WERI-Rb-1 (cell line): Measurements from ENCODE around the gene SMYD3.

ENCODE experiments used
- DNase-seq: peaks from one replicate; pipeline ENCODE4 v3.0.0-alpha.2; 2020
- H3K27ac ChIP-seq: fragments of 250-450 bp; sonication (Bioruptor Pico); 2 replicates; pipeline ENCODE4 v1.5.1; 2020; ENCODE audit warnings: mild to moderate bottlenecking, moderate library complexity
- H3K27me3 ChIP-seq: fragments of 250-450 bp; sonication (Bioruptor Pico); 2 replicates; pipeline ENCODE4 v1.5.1; 2021; ENCODE audit warnings: mild to moderate bottlenecking, low read depth, moderate library complexity; ENCODE audit not compliant: insufficient read depth, severe bottlenecking
- H3K36me3 ChIP-seq: fragments of 250-450 bp; sonication (Bioruptor Pico); 2 replicates; pipeline ENCODE4 v1.5.1; 2020; ENCODE audit warnings: mild to moderate bottlenecking, moderate library complexity
- H3K4me3 ChIP-seq: 2 replicates; pipeline ENCODE4 v1.5.1; 2011; ENCODE audit warnings: low read depth, mild to moderate bottlenecking, control low read depth, low read length
- H3K9me3 ChIP-seq: fragments of 250-450 bp; sonication (Bioruptor Pico); 2 replicates; pipeline ENCODE4 v1.5.1; 2021; ENCODE audit warnings: mild to moderate bottlenecking, moderate library complexity; ENCODE audit not compliant: severe bottlenecking
- TF ChIP-seq, protein P1 (sequence below): IDR thresholded peaks from 2 replicates; pipeline ENCODE4 v1.5.1; 2011; ENCODE audit warnings: low read depth, mild to moderate bottlenecking, control low read depth, inconsistent platforms, low read length

SMYD3 gene

DNA sequence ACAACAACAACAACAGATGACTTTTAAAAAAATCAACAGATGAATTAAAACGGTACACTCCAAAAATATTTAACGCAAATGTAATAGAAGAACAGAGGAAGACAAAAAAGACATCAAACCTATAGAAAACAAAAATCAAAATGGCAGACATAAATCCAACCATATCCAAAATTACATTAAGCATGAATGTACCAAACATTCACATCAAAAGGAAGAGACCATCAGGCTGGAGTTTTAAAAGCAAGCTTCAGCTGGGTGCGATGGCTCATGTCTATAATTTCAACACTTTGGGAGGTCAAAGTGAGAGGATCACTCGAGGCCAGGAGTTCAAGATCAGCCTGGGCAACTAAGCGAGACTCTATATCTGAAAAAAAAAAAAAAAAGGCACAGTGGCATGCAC, 116.2 kb downstream of the SMYD3 start:
- Histone ChIP-seq H3K27me3 (no peaks in the 10 kb centered on the region), H3K4me3 (no peak overlapping the region), H3K36me3 (no peaks in the 10 kb centered on the region), H3K27ac (no peak overlapping the region), H3K9me3 (peaks cover 5% of the 10 kb centered on the region)
- DNase-seq: no peak
- TF ChIP-seq, protein P1, sequence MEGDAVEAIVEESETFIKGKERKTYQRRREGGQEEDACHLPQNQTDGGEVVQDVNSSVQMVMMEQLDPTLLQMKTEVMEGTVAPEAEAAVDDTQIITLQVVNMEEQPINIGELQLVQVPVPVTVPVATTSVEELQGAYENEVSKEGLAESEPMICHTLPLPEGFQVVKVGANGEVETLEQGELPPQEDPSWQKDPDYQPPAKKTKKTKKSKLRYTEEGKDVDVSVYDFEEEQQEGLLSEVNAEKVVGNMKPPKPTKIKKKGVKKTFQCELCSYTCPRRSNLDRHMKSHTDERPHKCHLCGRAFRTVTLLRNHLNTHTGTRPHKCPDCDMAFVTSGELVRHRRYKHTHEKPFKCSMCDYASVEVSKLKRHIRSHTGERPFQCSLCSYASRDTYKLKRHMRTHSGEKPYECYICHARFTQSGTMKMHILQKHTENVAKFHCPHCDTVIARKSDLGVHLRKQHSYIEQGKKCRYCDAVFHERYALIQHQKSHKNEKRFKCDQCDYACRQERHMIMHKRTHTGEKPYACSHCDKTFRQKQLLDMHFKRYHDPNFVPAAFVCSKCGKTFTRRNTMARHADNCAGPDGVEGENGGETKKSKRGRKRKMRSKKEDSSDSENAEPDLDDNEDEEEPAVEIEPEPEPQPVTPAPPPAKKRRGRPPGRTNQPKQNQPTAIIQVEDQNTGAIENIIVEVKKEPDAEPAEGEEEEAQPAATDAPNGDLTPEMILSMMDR: no peak

DNA sequence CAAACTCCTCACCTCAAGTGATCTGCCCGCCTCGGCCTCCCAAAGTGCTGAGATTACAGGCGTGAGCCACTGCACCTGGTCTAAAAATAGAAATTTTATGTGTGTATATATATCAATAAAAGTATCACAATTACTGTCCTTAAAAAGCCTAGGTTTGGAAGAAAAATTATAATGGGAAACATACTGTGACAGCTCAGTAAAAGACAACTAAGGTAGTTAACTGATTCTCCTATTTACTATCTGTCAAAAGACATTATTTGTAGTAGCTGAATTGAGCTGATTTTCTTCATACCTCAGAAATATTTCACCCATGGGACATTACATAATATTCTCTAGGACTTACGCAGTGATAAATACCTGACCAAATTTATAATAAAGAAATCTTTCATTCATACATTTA, 122.5 kb downstream of the SMYD3 start:
- Histone ChIP-seq H3K9me3 (no peaks in the 10 kb centered on the region), H3K27me3 (no peaks in the 10 kb centered on the region), H3K4me3 (no peak overlapping the region), H3K27ac (no peak overlapping the region), H3K36me3 (no peaks in the 10 kb centered on the region)
- DNase-seq: no peak
- TF ChIP-seq, protein P1: no peak

DNA sequence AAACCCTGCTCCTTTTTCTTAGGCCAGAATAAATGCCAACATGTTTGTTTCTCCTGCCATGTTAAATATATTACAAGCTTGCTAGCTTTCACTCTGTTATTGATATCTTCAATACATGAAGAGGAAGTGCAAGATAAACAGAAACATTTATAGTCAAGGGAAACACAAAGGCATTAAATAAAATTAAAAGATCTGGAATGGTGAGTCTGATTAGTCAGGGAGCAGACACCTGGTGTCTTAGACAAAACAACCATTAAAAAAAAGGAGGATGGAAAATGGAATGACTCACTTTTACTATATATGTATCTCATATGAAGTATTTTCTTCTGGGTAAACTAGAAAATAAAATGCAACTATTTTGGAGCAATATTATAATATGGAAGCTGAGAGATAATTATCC, 123.3 kb downstream of the SMYD3 start:
- Histone ChIP-seq H3K27me3 (no peaks in the 10 kb centered on the region), H3K9me3 (no peaks in the 10 kb centered on the region), H3K27ac (no peak overlapping the region), H3K4me3 (no peak overlapping the region), H3K36me3 (no peaks in the 10 kb centered on the region)
- DNase-seq: no peak
- TF ChIP-seq, protein P1: no peak

DNA sequence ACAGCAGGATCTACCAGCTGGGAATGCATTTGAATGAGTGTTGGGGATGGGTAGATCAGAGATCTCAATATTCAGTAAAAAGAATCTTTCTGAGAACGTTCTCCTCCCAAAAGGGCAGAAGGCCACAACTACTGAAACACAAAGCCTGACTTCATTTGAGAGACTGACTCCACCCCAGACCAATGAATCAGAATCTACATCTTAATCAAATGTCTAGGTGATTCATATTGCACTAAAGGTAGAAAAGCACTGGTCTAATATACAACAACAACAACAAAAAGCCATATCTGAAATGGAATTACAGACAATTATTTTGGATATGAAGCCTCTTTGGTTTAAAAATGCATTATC, 123.9 kb downstream of the SMYD3 start:
- no peaks in the 10 kb centered on the region for H3K27me3 ChIP-seq
- DNase-seq: no peak
- no peaks in the 10 kb centered on the region for H3K9me3 ChIP-seq
- no peak overlapping the region for H3K27ac ChIP-seq
- TF ChIP-seq, protein P1: no peak
- no peaks in the 10 kb centered on the region for H3K36me3 ChIP-seq
- H3K4me3 ChIP-seq: no peak overlapping the region

DNA sequence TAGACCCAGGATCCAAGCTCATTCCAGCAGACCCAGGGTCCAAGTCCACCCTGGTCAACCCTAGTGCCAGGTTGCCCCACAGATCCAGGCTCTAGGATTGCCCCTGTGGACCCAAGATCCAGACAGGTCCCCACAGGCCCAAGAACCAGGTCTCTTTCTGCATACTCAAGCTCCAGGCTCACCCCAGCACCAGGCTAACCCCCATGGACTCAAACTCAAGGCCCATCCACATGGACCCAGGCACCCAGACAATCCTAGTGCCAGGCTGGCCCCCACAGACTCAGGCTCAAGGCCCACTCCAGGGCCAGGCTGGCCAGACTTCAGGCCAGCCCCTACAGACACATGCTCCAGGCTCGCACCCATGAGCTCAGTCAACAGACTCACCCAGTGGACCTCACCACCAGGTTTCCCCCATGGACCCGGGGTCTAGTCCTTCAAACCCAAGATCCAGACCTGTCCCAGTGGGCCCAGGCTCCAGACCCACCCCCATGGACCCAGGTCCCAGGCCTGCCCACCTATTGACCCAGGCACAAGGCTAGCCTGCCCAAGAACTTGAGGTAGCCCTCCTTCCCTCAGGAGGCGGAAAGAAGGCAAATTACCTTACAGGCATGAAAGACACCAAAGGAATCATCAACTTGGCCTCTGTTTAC, 124.4 kb downstream of the SMYD3 start:
- no peaks in the 10 kb centered on the region for H3K27me3 ChIP-seq
- TF ChIP-seq, protein P1: no peak
- H3K36me3 ChIP-seq: no peaks in the 10 kb centered on the region
- DNase-seq: no peak
- no peak overlapping the region for H3K27ac ChIP-seq
- H3K9me3 ChIP-seq: no peaks in the 10 kb centered on the region
- no peak overlapping the region for H3K4me3 ChIP-seq

DNA sequence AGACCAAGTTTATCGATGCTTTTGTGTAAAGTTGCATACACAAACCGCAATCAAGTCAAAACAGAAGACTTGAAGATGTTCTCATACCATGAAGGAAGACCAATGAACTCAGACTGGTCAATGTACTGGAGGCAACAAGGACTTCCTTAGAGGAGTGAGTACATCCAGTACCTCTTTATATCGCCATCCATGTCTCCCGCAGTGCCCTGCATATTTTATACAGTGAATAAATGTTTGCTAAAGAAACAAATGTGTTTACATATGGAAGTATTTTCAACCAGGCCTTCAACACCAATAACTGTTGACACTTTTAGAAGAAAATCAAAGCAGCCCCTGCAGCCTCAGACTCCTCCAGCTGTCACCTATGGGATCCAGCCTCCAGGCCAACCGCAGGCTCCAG, 125.6 kb downstream of the SMYD3 start:
- TF ChIP-seq, protein P1: no peak
- Histone ChIP-seq H3K9me3 (no peaks in the 10 kb centered on the region), H3K27me3 (no peaks in the 10 kb centered on the region), H3K27ac (no peak overlapping the region), H3K4me3 (no peak overlapping the region), H3K36me3 (no peaks in the 10 kb centered on the region)
- no peak for DNase-seq
